Liver (tissue), 9 donors: ENCODE data around the gene LLGL1. TPM values are rescaled to one million over a fixed set of nuclear protein-coding genes. Genes with fewer than 3 reads are reported as not detected.

Experiments
- DNase-seq: peaks from one replicate; pipeline ENCODE4 v3.0.0-alpha.2; 2017; ENCODE audit warnings: low spot score
- H3K27ac ChIP-seq, 2 donors: one replicate each; pipeline ENCODE4 v1.7.0; 2013; ENCODE audit warnings: inconsistent platforms in 2 of 2, low read length in 2 of 2, control low read depth in 1 of 2, low read depth in 1 of 2, mild to moderate bottlenecking in 1 of 2
- H3K27me3 ChIP-seq, 4 donors: one replicate each; pipeline versions ENCODE4 v1.6.1 to v1.7.0; 2013; ENCODE audit warnings: low read length in 3 of 4, inconsistent platforms in 1 of 4, mild to moderate bottlenecking in 1 of 4, moderate library complexity in 1 of 4; ENCODE audit not compliant: control insufficient read depth in 4 of 4, insufficient read depth in 4 of 4
- H3K36me3 ChIP-seq, 4 donors: one replicate each; pipeline versions ENCODE4 v1.6.1 to v1.7.0; 2013; ENCODE audit warnings: low read length in 3 of 4, mild to moderate bottlenecking in 3 of 4, low read depth in 1 of 4, moderate library complexity in 1 of 4; ENCODE audit not compliant: control insufficient read depth in 4 of 4, insufficient read depth in 3 of 4
- H3K4me1 ChIP-seq, 4 donors: one replicate each; pipeline versions ENCODE4 v1.6.1 to v1.7.0; 2013; ENCODE audit warnings: low read length in 3 of 4, mild to moderate bottlenecking in 3 of 4, moderate library complexity in 1 of 4; ENCODE audit not compliant: control insufficient read depth in 4 of 4, insufficient read depth in 4 of 4
- H3K4me3 ChIP-seq, 3 donors: one replicate each; pipeline versions ENCODE4 v1.6.1 to v1.7.0; 2013; ENCODE audit warnings: low read length in 3 of 3, control low read depth in 1 of 3, low read depth in 1 of 3, mild to moderate bottlenecking in 1 of 3
- H3K9ac ChIP-seq, 2 donors: one replicate each; pipeline ENCODE4 v1.7.0; 2013; ENCODE audit warnings: low read length in 2 of 2, mild to moderate bottlenecking in 2 of 2, moderate library complexity in 2 of 2, control low read depth in 1 of 2, low read depth in 1 of 2
- H3K9me3 ChIP-seq, 4 donors: one replicate each; pipeline versions ENCODE4 v1.6.1 to v1.7.0; 2013; ENCODE audit warnings: low read length in 3 of 4; ENCODE audit not compliant: control insufficient read depth in 4 of 4
- ATF3 ChIP-seq: IDR thresholded peaks from 2 replicates; pipeline ENCODE4 v1.6.1; 2016; ENCODE audit warnings: antibody characterized with exemption
- CTCF ChIP-seq: fragments of 150-350 bp; IDR thresholded peaks from 2 replicates; pipeline ENCODE4 v1.5.1; 2017; ENCODE audit warnings: improper control_type of control experiment, low read depth, low read length; ENCODE audit not compliant: missing input control
- EGR1 ChIP-seq, 2 donors: IDR thresholded peaks; 2 replicates each; pipeline ENCODE4 v1.6.1; 2016 to 2018; ENCODE audit warnings: antibody characterized with exemption in 2 of 2, low read depth in 2 of 2
- FOXA1 ChIP-seq: IDR thresholded peaks from 2 replicates; pipeline ENCODE4 v1.6.1; 2016; ENCODE audit warnings: antibody characterized with exemption
- FOXA2 ChIP-seq: IDR thresholded peaks from 2 replicates; pipeline ENCODE4 v1.6.1; 2016; ENCODE audit warnings: antibody characterized with exemption
- GABPA ChIP-seq, 2 donors: IDR thresholded peaks in 1 of 2; conservative IDR thresholded peaks in 1 of 2; 2 replicates each; pipeline ENCODE4 v1.6.1; 2016; ENCODE audit warnings: antibody characterized with exemption in 2 of 2, mild to moderate bottlenecking in 1 of 2, moderate library complexity in 1 of 2
- HNF4A ChIP-seq, 2 donors: conservative IDR thresholded peaks; 2 replicates each; pipeline ENCODE4 v1.6.1; 2016; ENCODE audit warnings: antibody characterized with exemption in 2 of 2, mild to moderate bottlenecking in 2 of 2
- HNF4G ChIP-seq: IDR thresholded peaks from 2 replicates; pipeline ENCODE4 v1.6.1; 2016; ENCODE audit warnings: antibody characterized with exemption
- JUND ChIP-seq, 2 donors: IDR thresholded peaks; 2 replicates each; pipeline ENCODE4 v1.6.1; 2016; ENCODE audit warnings: antibody characterized with exemption in 2 of 2
- MAX ChIP-seq: IDR thresholded peaks from 2 replicates; pipeline ENCODE4 v1.6.1; 2016; ENCODE audit warnings: antibody characterized with exemption
- NR2F2 ChIP-seq: IDR thresholded peaks from 2 replicates; pipeline ENCODE4 v1.6.1; 2016; ENCODE audit warnings: antibody characterized with exemption
- RAD21 ChIP-seq, 2 donors: IDR thresholded peaks; 2 replicates each; pipeline ENCODE4 v1.6.1; 2016; ENCODE audit warnings: antibody characterized with exemption in 2 of 2, mild to moderate bottlenecking in 2 of 2
- REST ChIP-seq: IDR thresholded peaks from 2 replicates; pipeline ENCODE4 v1.6.1; 2016; ENCODE audit warnings: antibody characterized with exemption, mild to moderate bottlenecking
- RXRA ChIP-seq, 2 donors: IDR thresholded peaks; 2 replicates each; pipeline ENCODE4 v1.6.1; 2017 to 2018; ENCODE audit warnings: antibody characterized with exemption in 2 of 2, mild to moderate bottlenecking in 1 of 2
- SP1 ChIP-seq: IDR thresholded peaks from 2 replicates; pipeline ENCODE4 v1.6.1; 2018; ENCODE audit warnings: antibody characterized with exemption, mild to moderate bottlenecking
- TAF1 ChIP-seq: conservative IDR thresholded peaks from 2 replicates; pipeline ENCODE4 v1.6.1; 2016; ENCODE audit warnings: antibody characterized with exemption, mild to moderate bottlenecking
- YY1 ChIP-seq: IDR thresholded peaks from 2 replicates; pipeline ENCODE4 v1.6.1; 2016; ENCODE audit warnings: antibody characterized with exemption, mild to moderate bottlenecking
- ZBTB33 ChIP-seq: IDR thresholded peaks from 2 replicates; pipeline ENCODE4 v1.6.1; 2016; ENCODE audit warnings: antibody characterized with exemption
- WGBS: extraction: QIAGEN DNeasy Blood & Tissue Kit; methylation state at CpG from one replicate; pipeline ENCODE4 v1.1.7; 2013; 5-methylcytosine and 5-hydroxymethylcytosine counted together
- polyA plus RNA-seq, 2 donors: library from polyadenylated mRNA; stranded (reverse) in 1 of 2; unstranded in 1 of 2; fragments of 200-250 nt in 1 of 2; fragments of >200 nt in 1 of 2; fragmentation: Nextera tagmentation in 1 of 2; extraction: Ambion mirVana in 1 of 2; gene quantifications; one replicate each; pipeline versions ENCODE4 v1.2.1 to v1.2.3, GENCODE V29; 2013 to 2015
- total RNA-seq, 2 donors: library from RNA; depleted of rRNA; stranded (reverse); fragments of >200 nt; gene quantifications; one replicate each; pipeline ENCODE4 v1.2.3, GENCODE V29; 2014
- donor health status: healthy.
- donor health status: healthy.
- donor health status: healthy.
- donor health status: healthy.
- donor health status: healthy.

LLGL1 gene
- total RNA-seq (10 to 100 TPM in 1 of 2 donors, 1 to 10 TPM in 1; 3.4 to 12.0 TPM), polyA plus RNA-seq (1 to 10 TPM in 1 of 2 donors, under 1 TPM in 1; 0.39 to 2.2 TPM)

- no peaks in the 10 kb centered on the region for H3K36me3 ChIP-seq
- H3K27me3 ChIP-seq = no peaks in the 10 kb centered on the region
- WGBS = 1% methylated on average over 60 of the region's 60 CpGs
- H3K27ac ChIP-seq = no peak within 1 kb of the TSS
- H3K9ac ChIP-seq = no peak within 1 kb of the TSS
- peaks cover 0 to 15% (median 6%) of the 10 kb centered on the region in 4 donors for H3K4me1 ChIP-seq
- H3K4me3 ChIP-seq = peak within 1 kb of the TSS; percentile 18 to 85 (median 43)
- TF ChIP-seq GABPA (IDR thresholded peaks at IDR 0.05 in 1 of 2, conservative IDR thresholded peaks at IDR 0.05 in 1 of 2) (no peak), ATF3 (no peak), RAD21 (IDR thresholded peaks at IDR 0.05) (no peak), MAX (no peak), HNF4G (no peak), EGR1 (IDR thresholded peaks at IDR 0.05; ENCODE audit: low read depth in 2 of 2) (no peak), HNF4A (conservative IDR thresholded peaks at IDR 0.05) (no peak), YY1 (no peak), CTCF (no peak), NR2F2 (no peak), FOXA2 (no peak), JUND (IDR thresholded peaks at IDR 0.05) (no peak), FOXA1 (no peak), SP1 (no peak), ZBTB33 (no peak), REST (no peak), RXRA (IDR thresholded peaks at IDR 0.05) (no peak), TAF1 (no peak)
- no peaks in the 10 kb centered on the region for H3K9me3 ChIP-seq
- DNase-seq = peak; percentile 95
These were observed at the start of gene LLGL1 for GRCh38 chr17:18225121-18225641. LLGL1 (plus strand) TSS chr17:18225635; CDS start chr17:18225683, 48 bp downstream.
